OCI-M2 (cell line): ENCODE data around the gene SCFD2.

Experiments
- DNase-seq: peaks from one replicate; lab custom pipeline; 2025; ENCODE audit not compliant: unreplicated experiment; lab: John Stamatoyannopoulos, UW

SCFD2 gene

DNA sequence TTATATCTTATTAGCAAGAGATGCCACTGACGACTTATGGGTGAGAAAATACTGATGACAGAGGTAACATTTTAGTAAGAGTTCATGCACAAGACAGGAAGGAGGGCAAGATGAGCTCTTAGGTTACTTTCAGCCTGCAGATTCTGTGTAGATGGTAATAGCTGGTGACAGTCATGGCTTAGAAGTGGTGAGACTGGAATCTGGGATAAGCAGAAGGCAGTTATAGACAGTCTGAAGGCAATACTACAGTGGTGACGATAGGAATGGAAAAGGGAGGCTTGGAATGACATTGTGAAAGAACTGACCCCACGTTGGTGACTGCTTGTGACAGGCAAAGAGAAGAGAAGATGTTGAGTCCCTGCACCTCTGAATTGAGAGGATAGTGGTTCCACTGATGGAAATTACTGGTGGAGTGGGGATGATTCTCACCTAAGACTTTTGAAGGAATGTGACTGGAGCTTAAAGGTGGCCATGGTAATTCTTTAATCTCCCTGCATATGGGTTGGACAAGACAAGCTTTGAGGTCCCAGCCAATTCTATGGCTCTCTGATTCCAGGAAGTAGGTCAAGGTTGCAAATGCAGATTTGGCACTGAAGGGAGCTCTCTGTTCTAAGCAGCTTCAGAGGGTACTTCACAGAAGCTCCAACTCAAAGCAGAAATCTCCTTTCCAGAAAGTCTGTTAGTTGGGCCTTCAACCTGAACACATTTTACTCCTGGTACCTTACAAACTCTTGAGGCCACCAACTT, 404.0 kb downstream of the SCFD2 start:
- no peak for DNase-seq

- no peak for DNase-seq
Measured at GRCh38 chr4:52959541-52959940, 406.3 kb downstream of the SCFD2 start.

- no peak for DNase-seq
Measured at GRCh38 chr4:52957835-52958631, 407.8 kb downstream of the SCFD2 start.

- DNase-seq: no peak
Measured at GRCh38 chr4:52957220-52957686, 408.6 kb downstream of the SCFD2 start.

DNA sequence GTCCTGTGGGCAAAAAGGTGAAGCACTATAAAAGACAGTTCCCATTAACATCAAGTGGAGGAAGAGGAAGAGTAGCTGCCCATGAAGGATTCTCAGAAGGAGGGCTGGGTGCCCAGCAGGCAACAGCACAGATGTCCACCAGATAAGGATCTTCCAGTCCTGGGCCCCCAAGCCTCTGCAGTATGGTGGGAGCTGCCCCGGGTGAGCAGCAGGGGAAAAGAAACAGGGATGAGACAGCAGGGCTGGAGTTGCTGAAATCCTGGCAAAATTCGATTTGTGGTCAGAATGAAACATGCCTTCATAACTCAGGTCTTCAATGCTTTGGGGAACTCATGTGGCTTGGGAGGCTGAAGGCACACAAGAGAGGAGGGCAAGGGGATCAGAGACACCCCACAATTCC, 409.2 kb downstream of the SCFD2 start:
- no peak for DNase-seq

GRCh38 chr4:52954560-52955170, 411.2 kb downstream of the SCFD2 start:
- no peak for DNase-seq

- DNase-seq: no peak
Measured at GRCh38 chr4:52952540-52952939, 413.3 kb downstream of the SCFD2 start.

DNA sequence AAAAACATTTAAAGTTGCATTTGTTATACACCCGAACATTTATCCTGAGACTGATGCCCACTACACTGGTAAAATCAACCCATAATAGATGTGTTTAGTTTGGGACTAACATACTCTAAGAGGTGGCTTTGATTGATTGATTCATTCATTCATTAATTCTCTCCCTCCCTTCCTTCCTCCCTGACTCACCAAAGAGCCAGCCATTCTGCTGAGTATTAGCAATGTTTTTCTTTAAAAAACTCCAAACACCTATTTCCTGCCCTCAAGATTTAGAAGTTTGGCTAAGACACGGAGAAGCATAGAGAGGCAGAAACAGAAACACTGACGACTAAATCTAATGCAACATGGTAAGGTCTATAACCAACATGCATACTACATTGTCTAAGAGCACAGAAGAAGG, 414.8 kb downstream of the SCFD2 start:
- DNase-seq: no peak

- no peak for DNase-seq
Measured at GRCh38 chr4:52950226-52950625, 415.6 kb downstream of the SCFD2 start.

DNA sequence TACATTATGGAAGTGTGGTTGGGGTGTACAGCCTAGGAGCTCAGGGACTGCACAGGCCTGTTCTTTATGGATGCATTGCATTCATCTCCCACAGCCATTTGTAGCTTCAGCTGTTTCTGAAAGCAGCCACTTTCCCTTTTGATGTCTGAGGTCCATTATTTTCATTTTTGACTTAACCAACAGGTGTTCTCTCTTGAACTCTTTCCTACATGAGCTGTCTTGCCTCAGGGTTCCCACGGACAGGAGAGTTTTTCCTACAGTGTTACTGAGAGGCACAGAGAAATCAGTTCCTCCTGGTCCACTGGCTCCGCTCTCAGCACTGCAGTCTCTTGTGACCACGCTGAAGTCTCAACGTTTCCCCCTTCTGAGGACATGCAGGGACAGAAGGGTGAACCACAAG, 416.5 kb downstream of the SCFD2 start:
- no peak for DNase-seq

- DNase-seq: no peak
Measured at GRCh38 chr4:52948057-52948423, 417.8 kb downstream of the SCFD2 start.

- no peak for DNase-seq
Measured at GRCh38 chr4:52947401-52948056, 418.3 kb downstream of the SCFD2 start.

- DNase-seq: no peak
Measured at GRCh38 chr4:52946855-52947254, 419.0 kb downstream of the SCFD2 start.

- DNase-seq: no peak
Measured at GRCh38 chr4:52945982-52946381, 419.9 kb downstream of the SCFD2 start.

DNA sequence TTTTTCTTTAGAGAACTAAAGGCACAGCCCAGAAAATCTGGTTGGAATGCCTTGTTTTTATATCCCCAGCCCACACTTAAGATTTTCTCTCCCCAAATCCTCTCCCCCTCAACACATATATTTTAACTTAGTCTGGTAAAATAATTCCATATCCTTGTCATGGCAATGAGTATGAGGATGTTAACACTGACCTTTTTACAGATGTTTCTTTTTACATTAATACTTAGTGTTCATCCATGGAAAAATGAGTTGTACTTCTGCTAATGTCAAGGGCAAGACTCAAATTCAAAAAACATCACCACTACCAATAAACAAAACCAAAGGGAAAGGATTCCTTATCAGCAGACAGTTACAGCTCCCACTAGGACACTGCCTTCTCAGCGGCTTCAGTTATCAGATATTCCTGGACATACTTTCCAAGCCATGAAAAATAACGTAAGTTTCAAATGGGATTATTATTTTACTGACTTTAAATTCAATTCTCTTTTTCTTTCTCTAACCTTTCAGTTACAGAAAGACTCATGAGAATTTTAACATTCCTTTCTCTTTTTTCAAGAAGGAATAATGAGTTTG, 420.4 kb downstream of the SCFD2 start:
- DNase-seq: no peak

- DNase-seq: no peak
Measured at GRCh38 chr4:52943677-52944076, 422.2 kb downstream of the SCFD2 start.

- DNase-seq: no peak
Measured at GRCh38 chr4:52942936-52943335, 422.9 kb downstream of the SCFD2 start.

DNA sequence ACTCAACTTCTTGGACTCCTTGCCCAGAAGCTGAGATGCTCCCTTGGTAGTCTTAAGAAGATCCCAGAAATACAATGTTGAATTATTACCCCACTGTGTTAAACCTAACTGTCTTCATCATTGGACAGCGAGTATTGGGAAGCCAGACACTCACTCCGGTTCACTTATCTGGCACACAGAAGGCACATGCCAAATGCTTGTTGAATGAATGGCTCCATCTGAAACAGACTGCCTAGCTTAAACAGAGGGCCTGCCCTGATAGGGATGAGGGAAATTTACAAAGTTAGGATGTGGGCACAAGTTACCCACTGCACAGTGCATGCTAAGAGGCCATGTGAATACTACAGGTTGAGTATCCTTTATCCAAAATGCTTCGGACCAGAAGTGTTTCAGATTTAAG, 424.4 kb downstream of the SCFD2 start:
- no peak for DNase-seq

DNA sequence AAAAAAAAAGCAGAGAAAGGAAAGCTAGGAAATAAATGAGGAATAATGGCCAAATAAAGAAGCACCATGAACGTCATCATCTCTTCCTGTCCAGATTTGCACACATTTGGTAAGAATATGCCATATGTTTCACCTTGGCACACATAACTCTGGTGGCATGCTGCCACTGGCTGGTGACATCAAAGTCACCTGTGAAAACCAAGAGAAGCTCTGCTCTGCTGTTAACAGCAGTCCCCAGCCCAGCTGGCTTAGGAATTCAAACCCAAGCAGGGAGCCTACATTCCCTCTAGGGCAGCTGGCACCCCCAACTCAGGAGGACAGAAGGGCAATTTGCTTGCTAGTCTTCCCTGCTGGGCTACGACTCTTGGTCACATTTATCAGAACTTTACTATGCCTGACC, 426.1 kb downstream of the SCFD2 start:
- DNase-seq: no peak

DNA sequence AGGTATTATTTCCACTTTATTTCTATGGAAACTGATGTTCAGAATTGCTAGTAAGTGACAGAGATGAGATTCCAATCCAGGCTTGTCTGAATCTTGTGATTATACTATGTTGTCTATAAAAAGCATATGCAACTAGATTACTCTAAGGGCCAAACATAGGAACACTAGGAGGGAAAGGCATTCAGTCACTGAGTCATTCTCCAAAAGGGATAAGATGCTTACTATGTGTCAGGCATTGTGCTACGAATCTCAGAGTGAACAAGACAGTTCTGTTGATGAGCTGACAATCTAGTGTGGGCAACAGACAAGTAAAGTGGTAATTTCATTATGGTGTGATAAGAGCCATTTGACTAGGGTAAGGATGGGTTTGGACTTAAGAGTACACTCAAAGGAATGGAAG, 426.5 kb downstream of the SCFD2 start:
- no peak for DNase-seq

DNA sequence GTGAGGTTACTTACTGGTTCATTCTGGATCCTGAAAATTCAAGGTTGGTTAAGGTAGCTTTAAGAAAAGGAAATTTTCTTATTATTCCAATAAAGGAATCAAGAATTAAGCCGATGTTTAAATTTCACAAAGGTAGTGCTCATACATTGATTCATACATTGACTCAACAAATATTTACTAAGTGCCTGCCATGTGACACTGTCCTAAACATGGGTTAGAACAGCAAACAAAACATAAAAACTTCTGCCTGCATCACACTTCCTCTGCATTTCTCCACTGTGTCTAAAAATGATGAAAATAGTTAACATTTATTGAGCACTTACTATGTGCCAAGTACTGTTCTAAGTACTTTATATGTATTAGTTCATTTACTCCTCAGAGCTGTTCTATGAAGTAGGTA, 428.0 kb downstream of the SCFD2 start:
- DNase-seq: no peak
